Natural killer cell (primary cell): ENCODE data around the gene HACE1. TPM values are rescaled to one million over a fixed set of nuclear protein-coding genes. Genes with fewer than 3 reads are reported as not detected.
A peak's percentile ranks its signal among the peaks of the same experiment; 100 is the strongest.

Experiments
- ATAC-seq, 3 donors: fragments of 150-1000 bp in 2 of 3; fragments of 200-7000 bp in 1 of 3; cut with Tn5 transposase; 1 replicate in 1 of 3; 2 replicates in 2 of 3; pipeline ENCODE4 v1.10.0; 2021; ENCODE audit warnings: mild to moderate bottlenecking in 2 of 3, moderate library complexity in 2 of 3
- DNase-seq, 2 donors: peaks; one replicate each; pipeline versions ENCODE4 v3.0.0 to v3.0.0-alpha.2; 2013 to 2021; ENCODE audit warnings: mixed read lengths in 1 of 2
- H3K27ac ChIP-seq: one replicate; pipeline ENCODE4 v1.5.1; 2013; ENCODE audit warnings: mild to moderate bottlenecking, low read length
- H3K27me3 ChIP-seq: one replicate; pipeline ENCODE4 v1.6.1; 2013; ENCODE audit warnings: low read length; ENCODE audit not compliant: control insufficient read depth, insufficient read depth
- H3K36me3 ChIP-seq: one replicate; pipeline ENCODE4 v1.6.1; 2013; ENCODE audit warnings: low read length; ENCODE audit not compliant: control insufficient read depth, insufficient read depth
- H3K4me1 ChIP-seq: one replicate; pipeline ENCODE4 v1.6.1; 2013; ENCODE audit warnings: low read length; ENCODE audit not compliant: control insufficient read depth, insufficient read depth
- H3K4me3 ChIP-seq: one replicate; pipeline ENCODE4 v1.5.1; 2013; ENCODE audit warnings: low read length
- H3K9me3 ChIP-seq: one replicate; pipeline ENCODE4 v1.6.1; 2013; ENCODE audit warnings: low read length; ENCODE audit not compliant: control insufficient read depth, insufficient read depth
- H3K27ac Mint-ChIP-seq, 2 donors: one replicate each; pipeline ENCODE4 v1.8.0; 2022; ENCODE audit warnings: mild to moderate bottlenecking in 2 of 2, mixed read lengths in 2 of 2, moderate library complexity in 1 of 2
- H3K27me3 Mint-ChIP-seq, 2 donors: one replicate each; pipeline ENCODE4 v1.8.0; 2022; ENCODE audit warnings: low read depth in 2 of 2, mixed read lengths in 2 of 2
- H3K36me3 Mint-ChIP-seq: one replicate; pipeline ENCODE4 v1.8.0; 2022; ENCODE audit warnings: mixed read lengths
- H3K4me1 Mint-ChIP-seq, 2 donors: one replicate each; pipeline ENCODE4 v1.8.0; 2022; ENCODE audit warnings: mixed read lengths in 2 of 2
- H3K4me3 Mint-ChIP-seq: one replicate; pipeline ENCODE4 v1.8.0; 2022; ENCODE audit warnings: mild to moderate bottlenecking, moderate library complexity, mixed read lengths
- H3K9me3 Mint-ChIP-seq, 2 donors: one replicate each; pipeline ENCODE4 v1.8.0; 2022; ENCODE audit warnings: mixed read lengths in 2 of 2
- WGBS: methylation state at CpG from one replicate; pipeline ENCODE4 v1.1.7; 2013; ENCODE audit warnings: missing lambda C conversion rate; ENCODE audit not compliant: insufficient coverage; 5-methylcytosine and 5-hydroxymethylcytosine counted together
- intact Hi-C: fragments of 100-400 bp; cut with micrococcal nuclease; formaldehyde crosslinking; loops from one replicate; pipeline ENCODE4 v1.14.2; 2022
- total RNA-seq, 4 donors: library from RNA; stranded (reverse); fragments of 120-200 nt in 1 of 4; gene quantifications; one replicate each; pipeline versions ENCODE4 v1.2.3 to v1.2.4, GENCODE V29; 2013 to 2022
- TF ChIP-seq, protein P1 (sequence below): fragments of 200-600 bp; IDR thresholded peaks from one replicate; pipeline ENCODE4 v1.8.0; 2022; ENCODE audit warnings: antibody characterized with exemption

The HACE1 gene
- total RNA-seq, 3 donors from 2014 or later (not counting 1 experiment from before 2014, with no cell fraction given) = 9.6 to 12.6 (median 9.8) TPM

DNA sequence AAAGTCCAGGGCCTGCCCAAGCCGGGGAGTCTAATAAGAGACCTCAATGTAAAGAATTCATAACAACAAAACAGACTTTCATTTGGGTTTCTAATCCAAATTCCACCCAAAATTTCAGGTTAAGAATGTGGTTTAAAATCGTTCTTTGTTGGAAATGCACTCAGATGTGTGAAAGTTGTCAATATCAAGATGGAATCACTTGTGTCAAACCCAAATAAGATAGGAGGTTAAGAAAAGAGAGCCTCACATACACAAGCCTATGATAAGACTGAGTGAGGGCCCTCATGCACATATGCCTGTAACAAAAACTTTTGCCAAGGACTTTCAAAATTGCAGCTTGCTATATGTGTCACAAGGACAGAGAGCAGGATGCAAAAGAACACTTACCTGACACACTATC, 145.7 kb downstream of the HACE1 start:
- no peaks in the 10 kb centered on the region for H3K9me3 Mint-ChIP-seq
- no peaks in the 10 kb centered on the region for H3K27me3 Mint-ChIP-seq
- 80% methylated on average over 1 of the region's 2 CpGs for WGBS
- H3K4me1 Mint-ChIP-seq = no peaks in the 10 kb centered on the region
- ATAC-seq (no peak), DNase-seq (no peak)
- no peak overlapping the region for H3K27ac Mint-ChIP-seq
- intact Hi-C loops = no loop called here
- TF ChIP-seq, protein P1, sequence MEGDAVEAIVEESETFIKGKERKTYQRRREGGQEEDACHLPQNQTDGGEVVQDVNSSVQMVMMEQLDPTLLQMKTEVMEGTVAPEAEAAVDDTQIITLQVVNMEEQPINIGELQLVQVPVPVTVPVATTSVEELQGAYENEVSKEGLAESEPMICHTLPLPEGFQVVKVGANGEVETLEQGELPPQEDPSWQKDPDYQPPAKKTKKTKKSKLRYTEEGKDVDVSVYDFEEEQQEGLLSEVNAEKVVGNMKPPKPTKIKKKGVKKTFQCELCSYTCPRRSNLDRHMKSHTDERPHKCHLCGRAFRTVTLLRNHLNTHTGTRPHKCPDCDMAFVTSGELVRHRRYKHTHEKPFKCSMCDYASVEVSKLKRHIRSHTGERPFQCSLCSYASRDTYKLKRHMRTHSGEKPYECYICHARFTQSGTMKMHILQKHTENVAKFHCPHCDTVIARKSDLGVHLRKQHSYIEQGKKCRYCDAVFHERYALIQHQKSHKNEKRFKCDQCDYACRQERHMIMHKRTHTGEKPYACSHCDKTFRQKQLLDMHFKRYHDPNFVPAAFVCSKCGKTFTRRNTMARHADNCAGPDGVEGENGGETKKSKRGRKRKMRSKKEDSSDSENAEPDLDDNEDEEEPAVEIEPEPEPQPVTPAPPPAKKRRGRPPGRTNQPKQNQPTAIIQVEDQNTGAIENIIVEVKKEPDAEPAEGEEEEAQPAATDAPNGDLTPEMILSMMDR = no peak
- H3K27me3 ChIP-seq = no peaks in the 10 kb centered on the region
- H3K36me3 Mint-ChIP-seq = no peaks in the 10 kb centered on the region
- H3K4me3 Mint-ChIP-seq = no peak overlapping the region
- no peaks in the 10 kb centered on the region for H3K4me1 ChIP-seq
- no peak overlapping the region for H3K27ac ChIP-seq
- no peak overlapping the region for H3K4me3 ChIP-seq
- no peaks in the 10 kb centered on the region for H3K9me3 ChIP-seq
- H3K36me3 ChIP-seq = no peaks in the 10 kb centered on the region

- 89% methylated on average over 4 of the region's 4 CpGs for WGBS
- no peak overlapping the region for H3K27ac Mint-ChIP-seq
- Histone ChIP-seq H3K4me1 (no peaks in the 10 kb centered on the region), H3K36me3 (no peaks in the 10 kb centered on the region), H3K27me3 (no peaks in the 10 kb centered on the region), H3K4me3 (no peak overlapping the region), H3K27ac (no peak overlapping the region), H3K9me3 (no peaks in the 10 kb centered on the region)
- intact Hi-C loops = no loop called here
- H3K36me3 Mint-ChIP-seq = no peaks in the 10 kb centered on the region
- no peak for DNase-seq
- no peak overlapping the region for H3K4me3 Mint-ChIP-seq
- H3K4me1 Mint-ChIP-seq = peaks cover 0 to under 1% of the 10 kb centered on the region in 2 donors
- TF ChIP-seq, protein P1 = no peak
- H3K27me3 Mint-ChIP-seq = no peaks in the 10 kb centered on the region
- H3K9me3 Mint-ChIP-seq = no peaks in the 10 kb centered on the region
- peak in 1 of 3 donors; percentile 49 for ATAC-seq
Observed at GRCh38 chr6:104711371-104711770, 148.3 kb downstream of the HACE1 start.

GRCh38 chr6:104710543-104711335, 149.0 kb downstream of the HACE1 start:
- no peaks in the 10 kb centered on the region for H3K27me3 Mint-ChIP-seq
- H3K4me3 Mint-ChIP-seq = no peak overlapping the region
- Histone ChIP-seq H3K4me3 (no peak overlapping the region), H3K27me3 (no peaks in the 10 kb centered on the region), H3K4me1 (no peaks in the 10 kb centered on the region), H3K36me3 (no peaks in the 10 kb centered on the region), H3K27ac (no peak overlapping the region), H3K9me3 (no peaks in the 10 kb centered on the region)
- no peak for DNase-seq
- no peak for ATAC-seq
- WGBS = 93% methylated on average over 2 of the region's 4 CpGs
- no peaks in the 10 kb centered on the region for H3K9me3 Mint-ChIP-seq
- H3K36me3 Mint-ChIP-seq = no peaks in the 10 kb centered on the region
- H3K4me1 Mint-ChIP-seq = peaks cover 1 to 6% of the 10 kb centered on the region in 2 donors
- no peak overlapping the region for H3K27ac Mint-ChIP-seq
- intact Hi-C loops = no loop called here
- TF ChIP-seq, protein P1 = no peak
